Stimulated activated naive CD4-positive, alpha-beta T cell treated with Interleukin-2 at 50 U/mL for 16 hours (primary cell): Measurements from ENCODE around the gene SORBS1.

Source experiments
- DNase-seq: peaks from one replicate; lab custom pipeline; 2025; lab: John Stamatoyannopoulos, UW

SORBS1 gene

GRCh38 chr10:95561177-95561863 lies at the start of gene SORBS1:
SORBS1 (minus strand) TSS chr10:95561371; CDS start chr10:95441135, 120,236 bp downstream.
- DNase-seq = peak; percentile 82

- no peak for DNase-seq
Measured at GRCh38 chr10:95610727-95611126, 49.6 kb upstream of the SORBS1 start.

GRCh38 chr10:95606922-95607321 lies 45.8 kb upstream of the SORBS1 start:
- DNase-seq = no peak

GRCh38 chr10:95605163-95605562 lies 44.0 kb upstream of the SORBS1 start:
- no peak for DNase-seq

GRCh38 chr10:95604630-95605029 lies 43.5 kb upstream of the SORBS1 start:
- DNase-seq = no peak

- no peak for DNase-seq
Measured at GRCh38 chr10:95602382-95602781, 41.2 kb upstream of the SORBS1 start.

GRCh38 chr10:95601116-95601719 lies 40.0 kb upstream of the SORBS1 start:
- DNase-seq = no peak

- DNase-seq = no peak
Measured at GRCh38 chr10:95600158-95600557, 39.0 kb upstream of the SORBS1 start.

- no peak for DNase-seq
Measured at GRCh38 chr10:95597788-95598187, 36.6 kb upstream of the SORBS1 start.

GRCh38 chr10:95588025-95588424 lies 26.9 kb upstream of the SORBS1 start:
- DNase-seq = no peak

GRCh38 chr10:95579835-95580535 lies 18.8 kb upstream of the SORBS1 start:
- no peak for DNase-seq

GRCh38 chr10:95579292-95579691 lies 18.1 kb upstream of the SORBS1 start:
- DNase-seq = no peak

- no peak for DNase-seq
Measured at GRCh38 chr10:95578619-95579018, 17.4 kb upstream of the SORBS1 start.

GRCh38 chr10:95574649-95575365 lies 13.6 kb upstream of the SORBS1 start:
- no peak for DNase-seq

GRCh38 chr10:95573964-95574604 lies 12.9 kb upstream of the SORBS1 start:
- DNase-seq = no peak

- no peak for DNase-seq
Measured at GRCh38 chr10:95573527-95573926, 12.4 kb upstream of the SORBS1 start.

GRCh38 chr10:95572131-95572820 lies 11.1 kb upstream of the SORBS1 start:
- DNase-seq = no peak

- no peak for DNase-seq
Measured at GRCh38 chr10:95571390-95571789, 10.2 kb upstream of the SORBS1 start.

GRCh38 chr10:95569368-95569767 lies 8.2 kb upstream of the SORBS1 start:
- DNase-seq = no peak

- DNase-seq = no peak
Measured at GRCh38 chr10:95567903-95568630, 6.9 kb upstream of the SORBS1 start.

GRCh38 chr10:95566136-95566535 lies 5.0 kb upstream of the SORBS1 start:
- no peak for DNase-seq
